GM12873 (cell line): Measurements from ENCODE around the gene PGAP3.

ENCODE experiments used
- TF ChIP-seq, protein P1 (sequence below): IDR thresholded peaks from 2 replicates; pipeline ENCODE4 v1.5.1; 2012; ENCODE audit warnings: low read depth, mild to moderate bottlenecking, moderate library complexity, low read length, control low read depth; ENCODE audit not compliant: insufficient read depth; ENCODE audit errors: missing control alignments

Gene PGAP3

DNA sequence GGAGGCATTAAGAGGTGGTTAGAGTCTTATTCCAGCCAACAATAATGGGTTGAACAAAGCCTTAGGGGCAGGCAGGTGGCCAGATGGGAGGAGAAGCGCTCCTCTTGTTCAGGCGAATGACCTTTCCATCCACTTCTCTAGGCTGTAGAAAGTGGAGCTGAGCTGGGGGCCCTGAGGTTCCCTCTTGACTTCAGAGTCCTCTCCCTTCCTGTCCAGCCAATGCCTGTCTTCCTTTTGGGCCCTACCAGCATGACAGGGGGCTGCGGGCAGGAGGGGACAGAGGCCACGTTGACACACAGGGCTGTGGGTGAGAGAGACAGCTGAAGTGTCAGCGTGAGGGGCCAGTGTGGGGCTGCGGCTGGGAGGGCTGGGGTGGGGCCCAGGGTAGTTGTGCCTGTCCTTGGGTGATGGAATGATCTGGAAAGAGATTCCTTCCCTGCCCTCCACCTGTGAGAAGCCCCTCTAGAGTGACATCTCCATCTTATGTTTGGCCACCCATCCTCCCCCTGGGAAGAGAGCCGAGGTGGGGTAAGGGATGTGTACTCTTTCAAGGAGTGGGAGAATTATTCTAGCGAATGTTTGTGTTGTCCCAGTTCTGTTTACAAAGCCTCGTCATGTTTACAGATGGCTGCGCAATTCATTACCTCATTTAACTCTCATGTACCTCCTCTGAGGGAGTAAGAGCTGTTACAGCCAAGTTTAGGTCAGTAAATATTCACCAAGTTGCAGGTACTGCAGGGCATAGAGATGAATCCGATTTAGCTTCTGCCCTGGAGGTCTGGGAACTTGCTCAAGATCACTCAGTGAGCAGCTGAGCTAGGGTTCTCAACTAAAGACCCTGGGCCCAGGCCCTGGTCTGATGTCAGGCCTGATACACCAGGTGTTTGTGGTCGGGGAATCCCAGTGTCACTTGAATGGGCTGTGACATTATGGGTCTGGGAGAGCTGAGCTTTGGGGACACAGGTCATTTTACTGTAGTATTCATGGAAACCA, 15.3 kb upstream of the PGAP3 start:
- TF ChIP-seq, protein P1, sequence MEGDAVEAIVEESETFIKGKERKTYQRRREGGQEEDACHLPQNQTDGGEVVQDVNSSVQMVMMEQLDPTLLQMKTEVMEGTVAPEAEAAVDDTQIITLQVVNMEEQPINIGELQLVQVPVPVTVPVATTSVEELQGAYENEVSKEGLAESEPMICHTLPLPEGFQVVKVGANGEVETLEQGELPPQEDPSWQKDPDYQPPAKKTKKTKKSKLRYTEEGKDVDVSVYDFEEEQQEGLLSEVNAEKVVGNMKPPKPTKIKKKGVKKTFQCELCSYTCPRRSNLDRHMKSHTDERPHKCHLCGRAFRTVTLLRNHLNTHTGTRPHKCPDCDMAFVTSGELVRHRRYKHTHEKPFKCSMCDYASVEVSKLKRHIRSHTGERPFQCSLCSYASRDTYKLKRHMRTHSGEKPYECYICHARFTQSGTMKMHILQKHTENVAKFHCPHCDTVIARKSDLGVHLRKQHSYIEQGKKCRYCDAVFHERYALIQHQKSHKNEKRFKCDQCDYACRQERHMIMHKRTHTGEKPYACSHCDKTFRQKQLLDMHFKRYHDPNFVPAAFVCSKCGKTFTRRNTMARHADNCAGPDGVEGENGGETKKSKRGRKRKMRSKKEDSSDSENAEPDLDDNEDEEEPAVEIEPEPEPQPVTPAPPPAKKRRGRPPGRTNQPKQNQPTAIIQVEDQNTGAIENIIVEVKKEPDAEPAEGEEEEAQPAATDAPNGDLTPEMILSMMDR = no peak

GRCh38 chr17:39701784-39702422, 14.0 kb upstream of the PGAP3 start:
- TF ChIP-seq, protein P1 = no peak

DNA sequence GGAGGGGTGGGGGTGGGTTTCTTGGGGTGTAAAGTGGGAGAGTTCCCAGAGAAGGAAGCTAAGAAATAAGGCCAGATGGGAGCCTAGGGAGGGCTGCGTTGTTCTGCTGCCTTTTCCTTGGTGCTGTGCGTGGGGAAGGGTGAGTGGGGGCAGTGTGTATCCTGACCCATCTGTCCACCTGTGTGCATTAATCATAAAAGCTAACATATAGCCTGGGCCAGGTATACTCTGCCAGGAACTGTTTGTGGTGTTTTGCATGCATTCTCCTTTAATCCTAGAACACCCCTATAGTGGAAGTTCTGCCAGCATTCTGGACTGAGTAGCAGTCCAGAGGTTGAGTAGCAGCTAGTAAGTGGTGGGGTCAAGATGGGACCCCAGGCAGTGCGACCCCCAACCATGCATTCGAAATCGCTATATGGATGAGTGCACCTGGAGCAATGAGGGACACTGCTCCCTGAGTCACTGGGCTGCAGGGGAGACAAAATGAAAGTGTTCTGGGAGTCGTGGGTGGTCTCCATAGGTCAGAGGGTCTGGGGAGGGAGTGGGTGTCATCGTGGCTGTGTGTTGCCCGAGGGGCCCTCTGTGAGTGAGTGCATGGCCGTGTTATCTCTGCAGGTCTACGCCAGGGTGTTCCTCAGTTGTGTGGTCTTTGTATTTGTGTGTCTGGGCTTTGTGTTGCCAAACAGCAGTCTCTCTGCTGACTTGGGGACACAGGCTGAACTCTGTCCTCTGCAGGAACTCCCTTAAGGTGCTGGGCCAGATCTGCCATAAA, 13.3 kb upstream of the PGAP3 start:
- TF ChIP-seq, protein P1 = no peak

- TF ChIP-seq, protein P1 = no peak
Measured at GRCh38 chr17:39700148-39700987, 12.5 kb upstream of the PGAP3 start.

GRCh38 chr17:39699818-39700147, 11.9 kb upstream of the PGAP3 start, which contains the start of gene ERBB2:
TSS of gene ERBB2 (plus strand) at chr17:39700064. CDS start at chr17:39700239, 175 bp downstream.
- TF ChIP-seq, protein P1 = no peak

DNA sequence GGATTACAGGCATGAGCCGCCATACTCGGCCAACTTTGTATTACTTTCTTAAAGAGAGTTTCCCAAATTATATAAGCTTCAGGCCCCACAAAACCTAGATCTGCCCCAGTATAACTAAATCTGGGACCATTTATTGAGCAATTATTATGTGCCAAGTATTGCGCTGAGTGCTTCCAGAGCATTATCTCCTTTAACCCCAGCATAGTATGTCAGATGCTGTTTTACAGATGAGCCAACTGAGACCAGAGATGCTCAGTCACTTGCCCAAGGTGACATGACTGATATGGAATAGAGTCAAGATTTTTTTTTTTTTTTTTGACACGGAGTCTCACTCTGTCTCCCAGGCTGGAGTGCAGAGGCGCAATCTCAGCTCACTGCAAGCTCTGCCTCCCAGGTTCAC, 10.1 kb upstream of the PGAP3 start:
- TF ChIP-seq, protein P1 = no peak
